Pancreas (tissue), 10 donors: ENCODE measurements around the gene NPR1. TPM values are rescaled to one million over a fixed set of nuclear protein-coding genes. Genes with fewer than 3 reads are reported as not detected.

Experiments used
- ATAC-seq, 4 donors: fragments of 200-7000 bp; cut with Tn5 transposase; one replicate each; pipeline versions ENCODE4 v1.8.0 to v1.9.1; 2020; ENCODE audit warnings: mild to moderate bottlenecking in 4 of 4, moderate library complexity in 4 of 4
- DNase-seq, 6 donors: peaks; one replicate each; pipeline ENCODE4 v3.0.0-alpha.2; 2020
- FAIRE-seq: peaks from 2 replicates; lab custom pipeline; 2012; peaks lifted over from hg19 to GRCh38; lab: Jason Lieb, UNC
- H3K27ac ChIP-seq, 4 donors: fragments of 200-600 bp; sonication (generic); 1 replicate in 3 of 4; 2 replicates in 1 of 4; pipeline versions ENCODE4 v1.5.0 to v1.8.0; 2020
- H3K27me3 ChIP-seq, 4 donors: fragments of 200-600 bp; one replicate each; pipeline ENCODE4 v1.8.0; 2021
- H3K36me3 ChIP-seq, 3 donors: fragments of 200-600 bp; sonication (generic) in 1 of 3; one replicate each; pipeline versions ENCODE4 v1.5.0 to v1.8.0; 2020 to 2021
- H3K4me1 ChIP-seq, 3 donors: fragments of 200-600 bp; one replicate each; pipeline ENCODE4 v1.8.0; 2021
- H3K4me3 ChIP-seq, 4 donors: fragments of 200-600 bp; sonication (generic) in 2 of 4; one replicate each; pipeline versions ENCODE4 v1.5.0 to v1.8.0; 2020 to 2021
- H3K9me3 ChIP-seq, 4 donors: fragments of 200-600 bp; one replicate each; pipeline ENCODE4 v1.8.0; 2021
- CTCF ChIP-seq, 4 donors: fragments of 200-600 bp; sonication (generic) in 3 of 4; IDR thresholded peaks; one replicate each; pipeline versions ENCODE4 v1.5.0 to v1.8.0; 2021; ENCODE audit warnings: antibody characterized with exemption in 4 of 4
- WGBS, 2 donors: extraction: QIAGEN DNeasy Blood & Tissue Kit; methylation state at CpG; one replicate each; pipeline ENCODE4 v1.1.7; 2013; 5-methylcytosine and 5-hydroxymethylcytosine counted together
- intact Hi-C, 3 donors: fragments of 100-400 bp; cut with DNase I; formaldehyde crosslinking; loops; one replicate each; pipeline versions ENCODE4 v1.11.1 to v1.14.2; 2022
- polyA plus RNA-seq, 2 donors: library from polyadenylated mRNA; stranded (reverse); fragments of 200-250 nt; gene quantifications; one replicate each; pipeline ENCODE4 v1.2.3, GENCODE V29; 2013
- total RNA-seq, 6 donors: library from RNA; stranded (reverse); fragmentation: NEBNext Ultra II Directional in 4 of 6; extraction: Animal tissue kit (Norgen Biotek cat#: 25700) in 4 of 6; gene quantifications; one replicate each; pipeline versions ENCODE4 v1.2.1 to v1.2.4, GENCODE V29; 2021 to 2023
- donor health status: healthy with polysubstance abuse.
- donor health status: DM: no; HTN: no; CAD: no; lungs with moderate emphysema.
- donor health status: DM: no; HTN: no; CAD: no.
- donor health status: control.
- donor health status: control.
- donor health status: Bipolar disorder and iron deficiency.
- donor health status: DM: yes; HTN: yes; CAD: no.
- donor health status: DM: no; HTN: no; CAD: no.
- donor health status: DM: no; HTN: no; CAD: no.
- donor health status: DM: yes; HTN: yes; CAD: no.

NPR1 gene
- total RNA-seq (1 to 10 TPM; 1.6 to 6.9 (median 3.6) TPM), polyA plus RNA-seq (10 to 100 TPM; 10.2 to 11.8 TPM)

- peak in 4 of 6 donors; percentile 29 to 81 (median 57) for DNase-seq
- H3K27me3 ChIP-seq, result no peaks in the 10 kb centered on the region
- H3K27ac ChIP-seq, result no peak within 1 kb of the TSS
- H3K4me1 ChIP-seq, result peaks cover 0 to 11% (median 5%) of the 10 kb centered on the region in 3 donors
- TF ChIP-seq CTCF (IDR thresholded peaks at IDR 0.05), result no peak
- H3K36me3 ChIP-seq, result no peaks in the 10 kb centered on the region
- WGBS, 2 donors, result 0 to 2% methylated on average over 70 to 78 of the region's 78 CpGs
- H3K4me3 ChIP-seq, result peak within 1 kb of the TSS; percentile 6 to 56 (median 31)
- no peaks in the 10 kb centered on the region for H3K9me3 ChIP-seq
- FAIRE-seq, result no peak
- intact Hi-C loops, result loop anchor here in 1 of 3 donors (2.0 kb wide), 1 partner anchor 70 kb away; no protein-coding TSS in a partner anchor
- peak; percentile 61 to 79 (median 75) for ATAC-seq
Observed at GRCh38 chr1:153678519-153679336, at the start of gene NPR1. Gene NPR1, plus strand, starts transcription at chr1:153678688. Its CDS starts 421 bp downstream, at chr1:153679109.

- intact Hi-C loops, result loop anchor here in 1 of 3 donors (10.0 kb wide), 1 partner anchor 55 kb away; no protein-coding TSS in a partner anchor
- Histone ChIP-seq H3K4me3 (no peak overlapping the region), H3K36me3 (no peaks in the 10 kb centered on the region), H3K27ac (no peak overlapping the region), H3K9me3 (no peaks in the 10 kb centered on the region), H3K27me3 (no peaks in the 10 kb centered on the region), H3K4me1 (peaks cover 0 to 9% (median 0%) of the 10 kb centered on the region in 3 donors)
- DNase-seq, result peak in 2 of 6 donors; percentile 45 to 51
- WGBS, 2 donors, result 78 to 79% methylated on average over 4 to 5 of the region's 5 CpGs
- no peak for FAIRE-seq
- no peak for ATAC-seq
- no peak for TF ChIP-seq CTCF (IDR thresholded peaks at IDR 0.05)
Observed at GRCh38 chr1:153629343-153629665, 49.2 kb upstream of the NPR1 start.

- H3K4me3 ChIP-seq, result no peak overlapping the region
- FAIRE-seq, result no peak
- DNase-seq, result peak in 2 of 6 donors; percentile 42 to 47
- H3K4me1 ChIP-seq, result peaks cover 0 to 9% (median 0%) of the 10 kb centered on the region in 3 donors
- 88 to 100% methylated on average over 1 of the region's 1 CpG for WGBS, 2 donors
- intact Hi-C loops, result loop anchor here in 1 of 3 donors (10.0 kb wide), 1 partner anchor 55 kb away; no protein-coding TSS in a partner anchor
- no peak for ATAC-seq
- no peaks in the 10 kb centered on the region for H3K9me3 ChIP-seq
- H3K36me3 ChIP-seq, result no peaks in the 10 kb centered on the region
- TF ChIP-seq CTCF (IDR thresholded peaks at IDR 0.05), result no peak
- H3K27ac ChIP-seq, result no peak overlapping the region
- no peaks in the 10 kb centered on the region for H3K27me3 ChIP-seq
Observed at GRCh38 chr1:153629971-153630370, 48.5 kb upstream of the NPR1 start.

- FAIRE-seq (no peak), DNase-seq (peak in 2 of 6 donors; percentile 31 to 50), ATAC-seq (no peak)
- Histone ChIP-seq H3K27ac (no peak overlapping the region), H3K27me3 (no peaks in the 10 kb centered on the region), H3K4me3 (no peak overlapping the region), H3K36me3 (no peaks in the 10 kb centered on the region), H3K9me3 (no peaks in the 10 kb centered on the region), H3K4me1 (peaks cover 0 to 12% (median 0%) of the 10 kb centered on the region in 3 donors)
- no peak for TF ChIP-seq CTCF (IDR thresholded peaks at IDR 0.05)
- intact Hi-C loops, result no loop called here
- 77 to 87% methylated on average over 7 of the region's 7 CpGs for WGBS, 2 donors
Observed at GRCh38 chr1:153630384-153630783, 48.1 kb upstream of the NPR1 start.
